Measurements from ENCODE around the gene TMOD3.

Gene TMOD3

DNA sequence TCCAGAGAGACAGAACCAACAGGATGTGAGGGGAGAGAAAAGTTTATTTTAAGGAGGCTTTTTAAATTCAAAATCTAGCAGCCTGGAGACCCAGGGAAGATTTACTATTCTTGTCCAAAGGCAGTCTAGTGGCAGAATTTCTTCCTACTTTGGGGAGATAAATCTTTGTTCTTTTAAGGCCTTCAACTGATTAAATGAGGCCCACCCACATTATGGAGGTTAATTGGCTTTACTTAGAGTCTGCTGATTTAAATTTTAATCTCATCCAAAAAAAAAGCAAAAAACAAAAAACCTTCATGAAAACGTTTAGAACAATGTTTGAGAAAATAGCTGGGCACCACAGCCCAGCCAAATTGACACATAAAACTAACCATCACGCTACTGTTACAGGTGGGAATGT is 41.3 kb downstream of the TMOD3 start:
- H3K27me3 Mint-ChIP-seq (ENCODE audit: low read depth): no peaks in the 10 kb centered on the region

DNA sequence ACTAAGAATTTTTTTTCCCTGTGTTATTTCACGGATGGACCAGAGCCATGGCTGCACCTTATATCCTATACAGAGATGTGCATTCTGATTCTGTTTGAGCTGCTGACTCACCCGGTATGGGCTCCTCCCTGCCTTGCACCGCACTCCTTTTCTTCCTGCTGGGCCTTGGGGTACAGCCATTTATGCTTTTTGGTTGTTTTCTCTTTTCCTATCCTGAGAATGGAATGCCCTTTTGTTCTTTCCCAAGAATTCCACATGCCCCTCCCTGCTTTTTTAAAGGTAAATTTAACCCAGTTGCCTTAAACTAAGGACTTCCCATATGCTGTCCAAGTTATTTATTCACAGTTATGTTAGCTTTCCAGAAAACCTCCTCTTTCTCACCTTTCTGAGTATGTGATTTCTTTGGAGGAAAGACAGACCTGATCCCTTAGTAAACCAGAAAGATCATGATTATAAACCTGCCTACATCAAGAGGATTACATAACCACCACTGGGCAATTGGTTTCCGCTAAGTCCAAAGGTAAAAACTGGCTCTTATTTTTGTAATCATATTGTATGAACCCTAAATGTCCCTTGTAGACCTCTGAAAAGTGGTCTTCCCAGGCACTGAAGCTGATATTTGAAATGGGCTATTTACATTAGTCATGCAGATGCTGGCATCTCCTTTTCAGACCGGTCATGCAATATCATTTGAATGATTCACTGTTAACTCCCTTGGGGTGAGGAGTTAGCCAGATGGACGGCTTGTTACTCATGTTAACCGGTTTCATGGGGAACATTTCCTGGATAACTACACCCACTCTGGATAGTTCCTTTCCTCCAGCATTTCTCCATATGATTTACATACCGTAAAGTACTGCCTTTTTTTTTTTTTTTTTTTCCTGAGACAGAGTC is 45.5 kb downstream of the TMOD3 start:
- Mint-ChIP-seq H3K27ac (peak overlapping the region; percentile 39 to 52 (median 50)), H3K27me3 (ENCODE audit: low read depth) (no peaks in the 10 kb centered on the region), H3K36me3 (ENCODE audit: low read depth) (peaks cover 39% of the 10 kb centered on the region), H3K9me3 (no peaks in the 10 kb centered on the region), H3K4me1 (peaks cover 37% of the 10 kb centered on the region), H3K4me3 (no peak overlapping the region)
- TF ChIP-seq, protein P1, sequence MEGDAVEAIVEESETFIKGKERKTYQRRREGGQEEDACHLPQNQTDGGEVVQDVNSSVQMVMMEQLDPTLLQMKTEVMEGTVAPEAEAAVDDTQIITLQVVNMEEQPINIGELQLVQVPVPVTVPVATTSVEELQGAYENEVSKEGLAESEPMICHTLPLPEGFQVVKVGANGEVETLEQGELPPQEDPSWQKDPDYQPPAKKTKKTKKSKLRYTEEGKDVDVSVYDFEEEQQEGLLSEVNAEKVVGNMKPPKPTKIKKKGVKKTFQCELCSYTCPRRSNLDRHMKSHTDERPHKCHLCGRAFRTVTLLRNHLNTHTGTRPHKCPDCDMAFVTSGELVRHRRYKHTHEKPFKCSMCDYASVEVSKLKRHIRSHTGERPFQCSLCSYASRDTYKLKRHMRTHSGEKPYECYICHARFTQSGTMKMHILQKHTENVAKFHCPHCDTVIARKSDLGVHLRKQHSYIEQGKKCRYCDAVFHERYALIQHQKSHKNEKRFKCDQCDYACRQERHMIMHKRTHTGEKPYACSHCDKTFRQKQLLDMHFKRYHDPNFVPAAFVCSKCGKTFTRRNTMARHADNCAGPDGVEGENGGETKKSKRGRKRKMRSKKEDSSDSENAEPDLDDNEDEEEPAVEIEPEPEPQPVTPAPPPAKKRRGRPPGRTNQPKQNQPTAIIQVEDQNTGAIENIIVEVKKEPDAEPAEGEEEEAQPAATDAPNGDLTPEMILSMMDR (IDR thresholded peaks at IDR 0.05; ENCODE audit: unreplicated experiment in 3 of 3): no peak

More for the DNA sequence above, 41.3 kb downstream of the TMOD3 start:
- Mint-ChIP-seq H3K9me3 (no peaks in the 10 kb centered on the region), H3K36me3 (ENCODE audit: low read depth) (peaks cover 54% of the 10 kb centered on the region), H3K27ac (no peak overlapping the region), H3K4me3 (no peak overlapping the region), H3K4me1 (peaks cover 23% of the 10 kb centered on the region)
- TF ChIP-seq, protein P1 (IDR thresholded peaks at IDR 0.05; ENCODE audit: unreplicated experiment in 3 of 3): no peak

DNA sequence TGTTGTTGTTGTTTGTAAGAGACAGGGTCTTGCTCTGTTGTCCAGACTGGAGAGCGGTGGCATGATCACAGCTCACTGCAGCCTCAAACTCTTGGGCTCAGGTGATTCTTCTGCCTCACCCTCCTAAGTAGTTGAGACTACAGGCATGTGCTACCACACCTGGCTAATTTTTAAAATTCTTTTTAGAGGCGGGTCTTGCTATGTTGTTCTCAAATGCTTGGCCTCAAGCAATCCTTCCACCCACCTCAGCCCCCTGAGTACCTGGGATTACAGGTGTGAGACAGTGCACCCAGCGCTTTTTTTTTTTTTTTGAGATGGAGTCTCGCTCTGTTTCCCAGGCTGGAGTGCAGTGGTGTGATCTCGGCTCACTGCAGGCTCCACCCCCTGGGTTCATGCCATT is 46.7 kb downstream of the TMOD3 start:
- no peak overlapping the region for H3K4me3 Mint-ChIP-seq
- H3K27ac Mint-ChIP-seq: peak overlapping the region in 1 of 3 experiments; percentile 55
- no peaks in the 10 kb centered on the region for H3K27me3 Mint-ChIP-seq (ENCODE audit: low read depth)
- H3K9me3 Mint-ChIP-seq: no peaks in the 10 kb centered on the region
- TF ChIP-seq, protein P1 (IDR thresholded peaks at IDR 0.05; ENCODE audit: unreplicated experiment in 3 of 3): no peak
- H3K36me3 Mint-ChIP-seq (ENCODE audit: low read depth): peaks cover 29% of the 10 kb centered on the region
- H3K4me1 Mint-ChIP-seq: peaks cover 43% of the 10 kb centered on the region

DNA sequence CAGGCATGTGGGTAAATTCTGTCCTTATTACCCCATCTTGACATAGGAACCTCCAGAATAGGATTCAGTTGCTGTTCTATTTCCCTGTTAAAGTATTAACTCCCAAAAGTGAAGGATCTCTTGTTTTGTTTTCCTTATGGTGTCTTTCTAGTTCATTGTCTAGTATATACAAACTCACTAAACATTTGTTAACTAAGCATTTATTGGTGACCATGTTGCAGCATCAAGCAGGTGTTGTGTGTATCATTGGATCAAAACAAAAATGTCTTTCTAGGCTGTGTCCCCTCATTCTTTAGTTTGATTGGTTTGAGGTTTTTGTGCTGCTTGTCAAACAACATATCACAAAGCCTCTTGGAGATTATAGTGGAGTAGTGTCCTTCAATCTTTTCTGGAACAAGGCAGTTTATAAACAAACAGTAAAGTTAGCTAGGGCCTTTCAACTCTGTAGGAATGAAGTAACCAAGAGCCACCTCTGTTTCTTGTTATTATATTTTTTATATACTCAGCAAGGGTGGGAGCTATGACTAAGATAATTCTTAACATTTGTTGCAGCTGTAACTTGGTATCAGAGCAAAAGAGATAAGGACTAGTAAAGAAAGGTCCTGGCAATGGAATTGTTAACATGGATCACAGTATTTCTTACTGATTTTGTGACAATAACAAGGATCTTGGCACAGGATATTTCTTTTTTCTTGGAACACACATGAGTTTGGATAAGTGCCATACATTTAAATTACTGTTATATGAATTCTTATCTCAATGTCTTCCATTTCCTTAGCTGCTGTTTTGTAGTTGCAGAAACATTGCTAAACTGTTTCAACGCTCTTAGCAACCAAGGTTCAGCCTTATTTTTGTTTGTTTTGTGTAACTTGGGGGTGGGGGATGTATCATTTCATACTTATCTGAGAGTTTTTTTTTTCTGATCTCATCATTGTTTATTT is 49.3 kb downstream of the TMOD3 start:
- TF ChIP-seq, protein P1 (IDR thresholded peaks at IDR 0.05; ENCODE audit: unreplicated experiment in 3 of 3): no peak
- Mint-ChIP-seq H3K27ac (peak overlapping the region; percentile 93 to 94 (median 94)), H3K4me1 (peaks cover 50% of the 10 kb centered on the region), H3K9me3 (no peaks in the 10 kb centered on the region), H3K4me3 (peak overlapping the region in 1 of 3 experiments; percentile 30), H3K36me3 (ENCODE audit: low read depth) (peaks cover 15% of the 10 kb centered on the region), H3K27me3 (ENCODE audit: low read depth) (no peaks in the 10 kb centered on the region)

DNA sequence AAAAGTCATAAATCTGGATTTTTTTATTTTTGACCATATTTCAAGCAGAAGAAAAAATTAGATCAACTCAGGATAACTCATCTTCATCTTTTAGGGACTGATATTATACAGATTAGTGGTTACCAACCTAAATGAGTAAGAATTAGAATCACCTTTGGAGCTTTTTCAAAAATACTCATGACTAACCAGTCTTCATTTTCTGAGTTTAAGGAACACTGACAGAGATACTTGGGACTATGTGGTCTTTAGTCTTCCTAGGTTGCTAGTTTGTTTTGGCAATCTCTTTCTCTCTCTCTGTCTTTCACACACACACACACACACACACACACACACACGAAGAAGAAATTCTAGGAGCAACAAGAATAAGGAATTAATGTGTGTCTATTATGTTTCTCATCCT is 50.1 kb downstream of the TMOD3 start:
- Mint-ChIP-seq H3K4me1 (peaks cover 55% of the 10 kb centered on the region), H3K4me3 (no peak overlapping the region), H3K9me3 (no peaks in the 10 kb centered on the region), H3K27ac (peak overlapping the region; percentile 88 to 94 (median 94)), H3K36me3 (ENCODE audit: low read depth) (peaks cover 16% of the 10 kb centered on the region), H3K27me3 (ENCODE audit: low read depth) (no peaks in the 10 kb centered on the region)
- TF ChIP-seq, protein P1 (IDR thresholded peaks at IDR 0.05; ENCODE audit: unreplicated experiment in 3 of 3): no peak

Measured in nephron (organoid).